Mesothelial cell of epicardium (in vitro differentiated cells): ENCODE results near the gene GLP2R. TPM values are rescaled to one million over a fixed set of nuclear protein-coding genes. Genes with fewer than 3 reads are reported as not detected.

Source experiments
- DNase-seq, 2 experiments: peaks; one replicate each; pipeline ENCODE4 v3.0.0; 2021; ENCODE audit warnings: low spot score in 2 of 2; ENCODE audit not compliant: unreplicated experiment in 2 of 2
- H3K27ac Mint-ChIP-seq: 2 replicates; pipeline ENCODE4 v1.8.0; 2021; ENCODE audit warnings: mixed read lengths
- H3K27me3 Mint-ChIP-seq: 2 replicates; pipeline ENCODE4 v1.8.0; 2021; ENCODE audit warnings: low read depth, mixed read lengths
- H3K36me3 Mint-ChIP-seq: 2 replicates; pipeline ENCODE4 v1.8.0; 2021; ENCODE audit warnings: mixed read lengths
- H3K4me1 Mint-ChIP-seq: 2 replicates; pipeline ENCODE4 v1.8.0; 2021; ENCODE audit warnings: mixed read lengths
- H3K4me3 Mint-ChIP-seq: 2 replicates; pipeline ENCODE4 v1.8.0; 2021; ENCODE audit warnings: mild to moderate bottlenecking, moderate library complexity, mixed read lengths
- H3K9me3 Mint-ChIP-seq: 2 replicates; pipeline ENCODE4 v1.8.0; 2021; ENCODE audit warnings: mixed read lengths
- total RNA-seq: library from RNA; stranded (reverse); gene quantifications from 3 replicates; pipeline ENCODE4 v1.2.1, GENCODE V29; 2021
- TF ChIP-seq, protein P1 (sequence below): fragments of 200-600 bp; sonication (generic); IDR thresholded peaks from one replicate; pipeline ENCODE4 v1.5.0; 2021; ENCODE audit warnings: antibody characterized with exemption; ENCODE audit not compliant: unreplicated experiment

Gene GLP2R
- total RNA-seq, 1 donor from 2014 or later: 1.5 TPM

DNA sequence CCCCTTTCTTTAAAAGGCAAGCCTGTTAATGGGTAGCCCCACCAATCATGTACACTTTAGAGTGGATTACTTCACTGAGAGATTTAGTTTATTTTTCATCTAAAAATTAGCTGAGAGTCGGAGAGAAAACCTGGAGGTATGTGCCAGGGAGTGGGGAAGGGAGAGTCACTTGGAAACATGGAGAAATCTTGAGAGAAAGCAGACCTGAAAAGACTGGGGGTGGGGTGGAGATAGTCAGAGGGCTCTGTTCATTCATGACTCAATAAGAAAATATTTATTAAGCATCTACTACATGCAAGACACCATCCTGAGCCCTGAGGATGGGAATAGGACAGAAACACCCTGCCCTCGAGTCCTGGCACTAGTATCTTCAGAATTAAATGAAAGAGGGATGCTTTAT is 106.8 kb downstream of the GLP2R start:
- Mint-ChIP-seq H3K4me3 (no peak overlapping the region), H3K9me3 (no peaks in the 10 kb centered on the region), H3K27ac (no peak overlapping the region), H3K36me3 (peaks cover 7% of the 10 kb centered on the region), H3K27me3 (no peaks in the 10 kb centered on the region), H3K4me1 (peaks cover 6% of the 10 kb centered on the region)
- TF ChIP-seq, protein P1, sequence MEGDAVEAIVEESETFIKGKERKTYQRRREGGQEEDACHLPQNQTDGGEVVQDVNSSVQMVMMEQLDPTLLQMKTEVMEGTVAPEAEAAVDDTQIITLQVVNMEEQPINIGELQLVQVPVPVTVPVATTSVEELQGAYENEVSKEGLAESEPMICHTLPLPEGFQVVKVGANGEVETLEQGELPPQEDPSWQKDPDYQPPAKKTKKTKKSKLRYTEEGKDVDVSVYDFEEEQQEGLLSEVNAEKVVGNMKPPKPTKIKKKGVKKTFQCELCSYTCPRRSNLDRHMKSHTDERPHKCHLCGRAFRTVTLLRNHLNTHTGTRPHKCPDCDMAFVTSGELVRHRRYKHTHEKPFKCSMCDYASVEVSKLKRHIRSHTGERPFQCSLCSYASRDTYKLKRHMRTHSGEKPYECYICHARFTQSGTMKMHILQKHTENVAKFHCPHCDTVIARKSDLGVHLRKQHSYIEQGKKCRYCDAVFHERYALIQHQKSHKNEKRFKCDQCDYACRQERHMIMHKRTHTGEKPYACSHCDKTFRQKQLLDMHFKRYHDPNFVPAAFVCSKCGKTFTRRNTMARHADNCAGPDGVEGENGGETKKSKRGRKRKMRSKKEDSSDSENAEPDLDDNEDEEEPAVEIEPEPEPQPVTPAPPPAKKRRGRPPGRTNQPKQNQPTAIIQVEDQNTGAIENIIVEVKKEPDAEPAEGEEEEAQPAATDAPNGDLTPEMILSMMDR: no peak
- DNase-seq: no peak

DNA sequence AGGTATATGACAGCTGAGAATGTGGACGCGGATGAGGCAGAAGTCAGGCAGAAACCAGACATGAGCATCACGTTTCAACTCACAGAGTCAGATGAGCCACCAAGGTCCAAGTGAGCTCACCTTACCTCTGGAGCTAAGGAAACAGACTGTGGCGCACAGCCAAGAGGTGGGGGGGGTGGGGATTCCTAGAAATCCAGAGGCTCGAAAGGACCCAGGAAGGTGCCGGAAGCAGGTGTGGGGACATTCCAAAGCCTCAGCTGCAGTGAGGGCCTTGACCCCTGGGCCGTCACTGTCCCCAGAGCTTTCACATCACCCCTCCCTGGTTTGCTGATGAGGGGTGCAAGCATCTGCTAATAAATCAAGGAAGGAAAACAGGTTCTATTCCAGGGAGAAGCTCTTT is 108.6 kb downstream of the GLP2R start:
- Mint-ChIP-seq H3K9me3 (no peaks in the 10 kb centered on the region), H3K36me3 (peaks cover 16% of the 10 kb centered on the region), H3K27me3 (no peaks in the 10 kb centered on the region), H3K4me1 (no peaks in the 10 kb centered on the region), H3K27ac (no peak overlapping the region), H3K4me3 (no peak overlapping the region)
- no peak for DNase-seq
- TF ChIP-seq, protein P1: no peak

- H3K36me3 Mint-ChIP-seq: peaks cover 21% of the 10 kb centered on the region
- no peaks in the 10 kb centered on the region for H3K9me3 Mint-ChIP-seq
- no peak for DNase-seq
- H3K4me1 Mint-ChIP-seq: no peaks in the 10 kb centered on the region
- no peaks in the 10 kb centered on the region for H3K27me3 Mint-ChIP-seq
- H3K27ac Mint-ChIP-seq: no peak overlapping the region
- TF ChIP-seq, protein P1: no peak
- no peak overlapping the region for H3K4me3 Mint-ChIP-seq
Observed at GRCh38 chr17:9935408-9935807, 109.7 kb downstream of the GLP2R start.

DNA sequence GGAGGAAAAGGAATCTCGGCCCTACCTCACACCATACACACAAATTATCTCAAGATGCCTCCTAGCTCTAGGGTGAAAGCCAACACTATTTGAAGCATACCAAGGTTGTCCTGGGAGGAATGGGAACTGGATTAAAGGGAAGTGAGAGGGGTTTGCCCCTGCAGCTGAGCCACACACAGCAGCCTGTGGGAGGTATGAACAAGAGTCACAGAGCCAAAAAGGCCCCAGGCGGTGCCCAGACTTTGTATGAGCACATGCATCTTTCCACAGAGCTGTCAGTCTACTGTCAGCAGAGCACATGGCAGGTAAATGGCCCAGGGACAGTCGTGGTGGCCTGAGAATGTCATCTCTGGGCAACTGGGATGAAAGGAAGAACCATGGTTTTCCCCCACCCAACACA is 110.4 kb downstream of the GLP2R start:
- TF ChIP-seq, protein P1: no peak
- Mint-ChIP-seq H3K27me3 (no peaks in the 10 kb centered on the region), H3K27ac (no peak overlapping the region), H3K4me1 (no peaks in the 10 kb centered on the region), H3K36me3 (peaks cover 24% of the 10 kb centered on the region), H3K4me3 (no peak overlapping the region), H3K9me3 (no peaks in the 10 kb centered on the region)
- DNase-seq: no peak

DNA sequence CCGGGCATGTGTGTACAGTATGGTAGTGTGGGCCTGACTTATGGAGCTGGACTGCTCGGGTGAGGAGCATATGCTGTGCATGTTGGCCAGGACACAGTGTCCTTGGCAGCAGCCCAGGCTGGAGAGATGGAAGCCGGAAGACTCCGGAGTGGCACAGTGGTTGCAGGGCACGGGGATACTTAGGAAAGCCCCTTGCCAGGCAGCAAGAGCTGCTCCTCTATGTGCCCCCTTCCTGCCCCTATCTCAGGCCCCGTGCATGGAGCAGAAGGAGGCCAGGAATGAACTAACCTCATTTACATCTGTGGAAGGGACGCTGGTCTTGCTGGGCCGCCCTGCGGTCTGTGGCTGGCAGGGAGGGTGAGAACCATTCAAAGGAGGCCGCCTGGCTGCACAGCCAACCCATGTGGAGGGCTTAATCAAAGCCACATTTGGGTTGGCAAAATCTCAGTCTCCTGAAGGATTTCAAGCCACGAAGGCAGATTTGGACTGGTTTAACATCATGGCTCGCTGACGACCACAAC is 111.6 kb downstream of the GLP2R start:
- TF ChIP-seq, protein P1: no peak
- Mint-ChIP-seq H3K9me3 (no peaks in the 10 kb centered on the region), H3K27ac (no peak overlapping the region)

DNA sequence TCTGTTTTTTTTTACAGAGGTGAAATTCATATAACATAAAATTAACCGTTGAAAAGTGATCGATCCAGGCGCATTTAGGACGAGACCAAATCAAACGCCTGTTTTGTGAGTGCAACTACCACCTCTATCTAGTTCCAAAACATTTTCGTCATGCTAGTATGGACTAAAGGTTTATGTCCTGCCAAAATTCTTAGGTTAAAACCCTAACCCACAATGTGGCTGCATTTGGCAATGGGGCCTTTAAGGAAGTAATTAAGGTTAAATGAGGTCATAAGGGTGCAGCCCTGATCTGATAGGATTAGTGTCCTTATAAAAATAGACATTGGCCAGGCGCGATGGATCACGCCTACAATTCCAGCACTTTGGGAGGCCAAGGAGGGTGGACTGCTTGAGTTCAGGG is 112.2 kb downstream of the GLP2R start:
- TF ChIP-seq, protein P1: no peak
- no peaks in the 10 kb centered on the region for H3K9me3 Mint-ChIP-seq
- H3K36me3 Mint-ChIP-seq: peaks cover 31% of the 10 kb centered on the region
- H3K4me1 Mint-ChIP-seq: no peaks in the 10 kb centered on the region
- H3K27ac Mint-ChIP-seq: no peak overlapping the region
- no peak overlapping the region for H3K4me3 Mint-ChIP-seq
- no peaks in the 10 kb centered on the region for H3K27me3 Mint-ChIP-seq
- DNase-seq: no peak

More for the DNA sequence above, 111.6 kb downstream of the GLP2R start:
- Mint-ChIP-seq H3K4me3 (no peak overlapping the region), H3K36me3 (peaks cover 26% of the 10 kb centered on the region), H3K27me3 (no peaks in the 10 kb centered on the region), H3K4me1 (no peaks in the 10 kb centered on the region)
- DNase-seq: no peak
